ENCODE data around the gene UNC5C. TPM values are rescaled to one million over a fixed set of nuclear protein-coding genes. Genes with fewer than 3 reads are reported as not detected.

UNC5C gene
- total RNA-seq, 3 donors from 2014 or later: 6.2 to 20.9 (median 6.2) TPM

DNA sequence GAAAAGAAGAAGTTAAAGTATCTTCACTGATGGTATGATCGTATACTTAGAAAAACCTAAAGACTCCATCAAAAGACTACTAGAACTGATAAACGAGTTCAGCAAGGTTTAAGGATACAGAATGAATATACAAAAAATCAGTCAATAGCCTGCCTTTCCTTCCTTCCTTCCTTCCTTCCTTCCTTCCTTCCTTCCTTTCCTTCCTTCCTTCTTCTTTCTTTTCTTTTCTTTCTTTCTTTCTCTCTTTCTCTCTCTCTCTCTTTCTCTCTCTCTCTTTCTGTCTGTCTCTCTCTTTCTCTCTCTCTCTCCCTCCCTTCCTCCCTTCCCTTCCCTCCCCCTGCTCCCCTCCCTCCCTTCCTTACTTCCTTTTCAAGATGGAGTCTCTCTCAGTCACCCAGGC is 428.3 kb downstream of the UNC5C start:
- TF ChIP-seq, protein P1, sequence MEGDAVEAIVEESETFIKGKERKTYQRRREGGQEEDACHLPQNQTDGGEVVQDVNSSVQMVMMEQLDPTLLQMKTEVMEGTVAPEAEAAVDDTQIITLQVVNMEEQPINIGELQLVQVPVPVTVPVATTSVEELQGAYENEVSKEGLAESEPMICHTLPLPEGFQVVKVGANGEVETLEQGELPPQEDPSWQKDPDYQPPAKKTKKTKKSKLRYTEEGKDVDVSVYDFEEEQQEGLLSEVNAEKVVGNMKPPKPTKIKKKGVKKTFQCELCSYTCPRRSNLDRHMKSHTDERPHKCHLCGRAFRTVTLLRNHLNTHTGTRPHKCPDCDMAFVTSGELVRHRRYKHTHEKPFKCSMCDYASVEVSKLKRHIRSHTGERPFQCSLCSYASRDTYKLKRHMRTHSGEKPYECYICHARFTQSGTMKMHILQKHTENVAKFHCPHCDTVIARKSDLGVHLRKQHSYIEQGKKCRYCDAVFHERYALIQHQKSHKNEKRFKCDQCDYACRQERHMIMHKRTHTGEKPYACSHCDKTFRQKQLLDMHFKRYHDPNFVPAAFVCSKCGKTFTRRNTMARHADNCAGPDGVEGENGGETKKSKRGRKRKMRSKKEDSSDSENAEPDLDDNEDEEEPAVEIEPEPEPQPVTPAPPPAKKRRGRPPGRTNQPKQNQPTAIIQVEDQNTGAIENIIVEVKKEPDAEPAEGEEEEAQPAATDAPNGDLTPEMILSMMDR (IDR thresholded peaks at IDR 0.05): no peak
- TF ChIP-seq POLR2A (IDR thresholded peaks at IDR 0.05) (no peak), POLR2AphosphoS5 (IDR thresholded peaks at IDR 0.05) (no peak)
- Histone ChIP-seq H3K27me3 (peaks cover 0 to 6% of the 10 kb centered on the region in 2 donors), H3K36me3 (no peaks in the 10 kb centered on the region), H3K9me3 (no peaks in the 10 kb centered on the region), H3K4me3 (no peak overlapping the region), H3K4me1 (no peaks in the 10 kb centered on the region), H3K27ac (no peak overlapping the region)
- no peak for DNase-seq (ENCODE audit: low spot score in 2 of 2)
- intact Hi-C loops (cut with DNase I; ENCODE audit: low total_unique reads): no loop called here

DNA sequence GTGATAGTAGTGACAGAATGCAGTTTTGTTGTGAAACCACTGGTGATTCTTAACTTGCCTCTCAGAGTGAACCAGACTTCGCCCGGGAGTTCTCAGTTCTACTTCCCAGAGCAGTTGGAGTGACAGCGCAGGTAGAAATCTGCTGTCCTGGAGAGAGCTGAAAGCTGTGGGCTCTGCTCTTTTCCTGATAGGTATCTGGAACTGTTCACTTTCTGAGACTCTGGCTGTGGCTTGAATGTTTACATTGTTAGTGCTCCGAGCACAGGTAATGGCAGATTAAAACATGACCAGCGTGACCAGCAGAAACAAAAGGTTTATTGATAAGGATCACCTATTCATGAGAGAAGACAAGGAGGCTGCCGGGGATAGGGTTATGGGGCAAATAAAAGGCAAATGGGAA is 430.3 kb downstream of the UNC5C start:
- intact Hi-C loops (cut with DNase I; ENCODE audit: low total_unique reads): no loop called here
- Histone ChIP-seq H3K36me3 (no peaks in the 10 kb centered on the region), H3K4me1 (no peaks in the 10 kb centered on the region), H3K9me3 (no peaks in the 10 kb centered on the region), H3K27ac (no peak overlapping the region), H3K4me3 (no peak overlapping the region), H3K27me3 (peaks cover 0 to 6% of the 10 kb centered on the region in 2 donors)
- TF ChIP-seq POLR2AphosphoS5 (IDR thresholded peaks at IDR 0.05): no peak
- TF ChIP-seq, protein P1 (IDR thresholded peaks at IDR 0.05): no peak
- no peak for DNase-seq (ENCODE audit: low spot score in 2 of 2)

- Histone ChIP-seq H3K4me3 (no peak overlapping the region), H3K4me1 (no peaks in the 10 kb centered on the region), H3K27me3 (peaks cover 0 to 6% of the 10 kb centered on the region in 2 donors), H3K9me3 (no peaks in the 10 kb centered on the region), H3K36me3 (no peaks in the 10 kb centered on the region), H3K27ac (no peak overlapping the region)
- TF ChIP-seq POLR2AphosphoS5 (IDR thresholded peaks at IDR 0.05) (no peak), POLR2A (IDR thresholded peaks at IDR 0.05) (no peak)
- TF ChIP-seq, protein P1 (IDR thresholded peaks at IDR 0.05): no peak
- intact Hi-C loops (cut with DNase I; ENCODE audit: low total_unique reads): no loop called here
- DNase-seq (ENCODE audit: low spot score in 2 of 2): no peak
These were observed 434.3 kb downstream of the UNC5C start for GRCh38 chr4:95114521-95114920.

Data from breast epithelium (tissue), 4 donors.